GM10847 (cell line): Measurements from ENCODE around the gene AKAP5.

Experiments used
- POLR2A ChIP-seq: IDR thresholded peaks from 2 replicates; pipeline ENCODE4 v1.6.1; 2011; ENCODE audit not compliant: insufficient read length; ENCODE audit errors: extremely low read depth

Gene AKAP5

GRCh38 chr14:64504897-64505794 lies 39.8 kb downstream of the AKAP5 start:
- no peak for TF ChIP-seq POLR2A

- TF ChIP-seq POLR2A, result no peak
These were observed 41.4 kb downstream of the AKAP5 start for GRCh38 chr14:64506721-64507120.

DNA sequence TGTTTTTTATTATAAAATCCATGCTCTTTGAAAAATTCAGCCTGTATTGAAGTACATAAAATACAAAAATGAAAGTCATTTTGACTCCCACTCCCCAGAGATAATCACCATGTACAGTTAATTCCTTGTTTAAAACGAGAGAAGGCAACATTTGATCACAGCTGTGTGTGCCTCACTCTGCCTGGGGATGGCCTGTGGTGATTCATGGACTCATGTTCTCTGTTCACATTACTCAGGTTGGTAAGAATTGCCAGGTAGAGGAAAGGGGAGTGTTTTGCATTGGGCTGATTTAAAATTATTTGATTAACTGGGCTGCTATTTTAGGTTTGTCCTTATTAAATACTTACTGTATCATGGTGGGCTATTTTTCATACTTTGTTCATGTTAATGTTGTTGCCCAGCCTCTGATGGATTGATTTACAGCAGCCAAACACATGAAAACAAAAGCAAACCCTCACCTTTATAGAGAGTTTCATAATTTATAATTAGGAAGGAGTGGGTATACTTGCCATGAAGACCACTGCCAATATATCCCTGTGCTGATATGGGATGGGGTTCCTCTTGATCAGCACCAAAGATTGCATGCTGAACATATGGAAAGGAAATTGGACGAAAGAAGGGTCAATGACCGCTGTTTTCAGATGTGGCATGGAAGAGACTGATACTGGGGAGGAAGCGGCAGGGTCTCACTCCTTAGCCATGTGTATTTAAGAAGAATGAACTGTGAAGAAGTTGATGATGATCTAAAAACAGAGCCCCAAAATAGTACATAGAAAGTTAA lies 42.3 kb downstream of the AKAP5 start:
- TF ChIP-seq POLR2A, result no peak

DNA sequence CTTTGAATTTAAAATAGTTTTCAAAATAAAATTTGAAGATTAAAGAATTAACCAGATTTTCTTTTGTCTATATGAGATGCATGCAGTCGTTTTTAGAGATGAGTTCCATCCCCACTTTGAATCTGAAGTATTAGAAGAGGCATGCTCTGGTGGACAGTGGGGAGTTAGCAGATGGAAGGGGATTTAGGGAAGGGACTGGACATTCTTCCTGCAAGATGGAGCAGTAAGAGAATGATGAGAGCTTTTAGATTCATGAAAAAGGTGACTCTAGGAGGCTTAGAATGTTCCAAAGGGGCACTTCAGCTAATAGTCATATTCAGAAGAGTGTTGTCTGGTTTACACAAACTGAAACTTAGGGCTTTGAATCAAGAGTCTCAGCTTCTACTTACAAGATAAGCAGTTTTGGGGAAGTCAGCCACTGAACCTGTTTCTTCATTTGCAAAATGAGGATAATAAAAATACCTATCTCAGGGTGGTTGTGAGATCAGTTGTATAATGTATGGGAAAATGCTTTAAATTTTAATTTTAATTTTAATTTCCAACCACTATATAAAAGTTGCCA lies 43.0 kb downstream of the AKAP5 start:
- TF ChIP-seq POLR2A, result no peak

DNA sequence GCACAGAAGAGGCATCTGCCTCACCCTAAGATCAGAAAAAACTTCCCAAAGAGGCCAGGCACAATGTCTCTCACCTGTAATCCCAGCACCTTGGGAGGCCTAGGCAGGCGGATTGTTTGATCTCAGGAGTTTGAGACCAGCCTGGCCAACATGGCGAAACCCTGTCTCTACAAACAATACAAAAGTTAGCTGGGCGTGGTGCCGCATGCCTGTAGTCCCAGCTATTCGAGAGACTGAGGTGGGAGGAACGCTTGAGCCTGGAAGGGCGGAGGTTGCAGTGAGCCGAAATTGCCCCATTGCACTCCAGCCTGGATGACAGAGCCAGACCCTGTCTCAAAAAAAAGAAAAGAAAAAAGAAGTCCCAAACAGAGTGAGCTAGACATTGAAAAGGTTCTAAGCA lies 43.7 kb downstream of the AKAP5 start:
- TF ChIP-seq POLR2A, result no peak

GRCh38 chr14:64510825-64511671 lies 45.7 kb downstream of the AKAP5 start:
- no peak for TF ChIP-seq POLR2A

DNA sequence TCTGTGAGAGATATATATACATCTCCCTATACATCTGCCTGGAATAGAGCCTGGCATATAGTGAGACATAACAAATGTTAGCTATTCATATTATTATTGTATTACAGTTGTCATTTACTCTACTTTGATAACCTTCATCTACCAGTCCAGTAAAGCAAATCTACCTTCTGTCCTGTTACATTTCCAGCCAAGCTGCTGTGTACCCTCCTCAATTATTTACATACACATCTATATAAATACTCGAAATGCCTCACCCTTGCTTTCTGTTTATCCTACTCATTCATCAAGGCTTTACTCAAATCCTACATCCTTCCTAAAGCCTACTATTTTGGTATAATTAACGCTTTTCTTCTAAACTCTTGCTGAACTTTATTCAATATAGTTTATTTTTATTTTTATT lies 48.0 kb downstream of the AKAP5 start:
- TF ChIP-seq POLR2A, result no peak

- TF ChIP-seq POLR2A, result no peak
These were observed 49.8 kb downstream of the AKAP5 start for GRCh38 chr14:64515053-64515452.

- no peak for TF ChIP-seq POLR2A
These were observed 51.7 kb downstream of the AKAP5 start for GRCh38 chr14:64516969-64517368.

DNA sequence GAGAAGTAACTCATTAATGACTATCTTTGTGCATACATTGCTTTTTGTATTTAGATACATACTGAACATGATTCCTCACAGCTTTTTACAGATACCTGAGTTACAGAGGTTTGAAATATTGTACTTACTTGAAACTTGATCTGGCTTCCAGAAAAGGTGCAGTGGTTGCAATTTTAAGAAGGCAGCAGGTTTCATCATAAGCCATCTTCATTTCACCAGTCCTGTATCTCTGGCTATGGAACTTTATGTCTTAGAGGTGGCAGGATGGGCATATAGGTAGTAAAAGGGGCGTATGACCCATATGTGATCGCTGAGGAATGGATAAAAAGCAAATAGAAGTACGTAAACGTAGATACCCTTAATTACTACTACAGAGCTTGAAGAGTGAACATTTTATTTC lies 52.9 kb downstream of the AKAP5 start:
- TF ChIP-seq POLR2A, result no peak

- TF ChIP-seq POLR2A, result no peak
These were observed 55.4 kb downstream of the AKAP5 start for GRCh38 chr14:64520699-64521098.

DNA sequence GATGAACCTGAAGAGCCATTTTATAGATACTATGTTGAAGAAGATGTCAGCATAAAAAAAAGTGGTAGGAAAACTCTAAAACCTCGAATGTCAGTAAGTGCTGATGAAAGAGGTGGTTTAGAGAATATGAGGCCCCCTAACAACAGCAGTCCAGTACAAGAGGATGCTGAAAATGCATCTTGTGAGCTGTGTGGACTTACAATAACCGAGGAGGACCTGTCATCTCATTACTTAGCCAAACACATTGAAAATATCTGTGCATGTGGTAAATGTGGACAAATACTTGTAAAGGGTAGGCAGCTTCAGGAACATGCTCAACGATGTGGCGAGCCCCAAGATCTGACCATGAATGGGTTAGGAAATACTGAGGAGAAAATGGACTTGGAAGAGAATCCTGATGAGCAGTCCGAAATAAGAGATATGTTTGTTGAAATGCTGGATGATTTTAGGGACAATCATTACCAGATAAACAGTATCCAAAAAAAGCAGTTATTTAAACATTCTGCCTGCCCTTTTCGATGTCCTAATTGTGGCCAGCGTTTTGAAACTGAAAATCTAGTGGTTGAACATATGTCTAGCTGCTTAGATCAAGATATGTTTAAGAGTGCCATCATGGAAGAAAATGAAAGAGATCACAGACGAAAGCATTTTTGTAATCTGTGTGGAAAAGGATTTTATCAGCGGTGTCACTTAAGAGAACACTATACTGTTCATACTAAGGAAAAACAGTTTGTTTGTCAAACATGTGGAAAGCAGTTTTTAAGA lies 57.5 kb downstream of the AKAP5 start:
- TF ChIP-seq POLR2A, result no peak
